ENCODE measurements around the gene HS3ST6.

DNA sequence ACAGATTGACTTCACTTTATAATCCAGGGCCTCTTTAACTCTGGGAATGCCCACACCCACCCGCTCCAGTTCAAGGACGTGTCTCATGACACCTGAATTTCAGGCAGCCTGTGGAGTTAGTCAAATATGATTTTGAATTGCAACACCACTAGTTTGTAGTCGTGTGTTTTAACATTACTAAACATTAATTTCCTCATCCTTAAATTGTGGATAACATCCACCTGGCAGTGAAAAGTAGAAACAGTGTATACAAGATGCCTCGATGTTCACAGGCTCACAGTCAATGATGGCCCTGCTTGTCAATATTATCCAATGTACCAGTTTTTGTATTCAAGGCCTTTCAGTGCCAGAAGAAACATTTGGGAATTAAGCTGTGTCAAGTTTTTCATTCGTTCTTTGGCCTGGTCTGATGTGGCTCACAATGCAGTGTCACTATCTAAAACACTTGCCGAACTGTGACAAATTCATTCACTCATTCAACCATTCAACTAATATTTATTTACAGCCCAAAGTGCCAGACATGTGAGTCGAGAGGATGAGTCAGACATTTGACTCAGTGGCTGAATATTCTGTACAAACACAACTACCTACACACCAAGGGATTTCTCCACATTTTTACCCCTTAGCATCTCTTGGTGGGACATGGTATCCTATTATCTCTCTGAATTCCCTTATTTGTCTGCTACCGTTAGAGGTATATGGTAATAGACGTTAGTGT lies 47.7 kb downstream of the HS3ST6 start:
- no peak for TF ChIP-seq CTCF (IDR thresholded peaks at IDR 0.05; ENCODE audit: low read length)
- no peak for TF ChIP-seq EZH2 (IDR thresholded peaks at IDR 0.05; ENCODE audit: borderline replicate concordance, low read length)
